Measurements from ENCODE around the gene HAL.

Gene HAL

DNA sequence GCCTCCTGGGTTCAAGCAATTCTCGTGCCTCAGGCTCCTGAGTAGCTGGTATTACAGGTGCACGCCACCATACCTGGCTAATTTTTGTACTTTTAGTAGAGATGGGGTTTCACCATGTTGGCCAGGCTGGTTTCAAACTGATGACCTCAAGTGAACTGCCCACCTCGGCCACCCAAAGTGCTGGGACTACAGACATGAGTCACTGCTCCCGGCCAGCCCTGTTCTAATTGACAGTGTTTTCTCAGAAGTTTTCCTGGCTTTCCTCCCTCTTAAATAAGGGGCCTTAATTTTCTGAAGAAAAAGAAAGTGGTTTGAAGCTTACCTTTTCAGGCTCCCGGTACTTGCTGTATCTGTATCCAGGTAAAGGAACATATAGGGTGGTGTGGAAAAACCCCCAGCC is 1.7 kb downstream of the HAL start:
- no peak for ATAC-seq

GRCh38 chr12:95993907-95994306 is 2.2 kb downstream of the HAL start:
- TF ChIP-seq RARB (CRISPR knock-in tag; IDR thresholded peaks at IDR 0.05): no peak
- no peak for TF ChIP-seq ZFP30 (CRISPR knock-in tag; IDR thresholded peaks at IDR 0.05)
- no peak for TF ChIP-seq PATZ1 (CRISPR knock-in tag; IDR thresholded peaks at IDR 0.05; ENCODE audit: borderline replicate concordance)
- TF ChIP-seq ISL1 (CRISPR knock-in tag; IDR thresholded peaks at IDR 0.05): no peak
- TF ChIP-seq ZNF70 (CRISPR knock-in tag; IDR thresholded peaks at IDR 0.05): no peak
- no peak for TF ChIP-seq ZC3H10 (CRISPR knock-in tag; IDR thresholded peaks at IDR 0.05)
- TF ChIP-seq CREB5 (CRISPR knock-in tag; IDR thresholded peaks at IDR 0.05; ENCODE audit: low read depth): no peak
- no peak for ATAC-seq

More for the DNA sequence above, 1.7 kb downstream of the HAL start:
- TF ChIP-seq ZFP3 (CRISPR knock-in tag; IDR thresholded peaks at IDR 0.05) (no peak), RARB (CRISPR knock-in tag; IDR thresholded peaks at IDR 0.05) (no peak), PPARA (CRISPR knock-in tag; IDR thresholded peaks at IDR 0.05; ENCODE audit: borderline replicate concordance) (no peak), TCF4 (CRISPR knock-in tag; IDR thresholded peaks at IDR 0.05; ENCODE audit: borderline replicate concordance) (no peak), ARNTL (CRISPR knock-in tag; IDR thresholded peaks at IDR 0.05; ENCODE audit: borderline replicate concordance, low read depth) (no peak), ISL1 (CRISPR knock-in tag; IDR thresholded peaks at IDR 0.05) (no peak)
- TF ChIP-seq, protein P1, sequence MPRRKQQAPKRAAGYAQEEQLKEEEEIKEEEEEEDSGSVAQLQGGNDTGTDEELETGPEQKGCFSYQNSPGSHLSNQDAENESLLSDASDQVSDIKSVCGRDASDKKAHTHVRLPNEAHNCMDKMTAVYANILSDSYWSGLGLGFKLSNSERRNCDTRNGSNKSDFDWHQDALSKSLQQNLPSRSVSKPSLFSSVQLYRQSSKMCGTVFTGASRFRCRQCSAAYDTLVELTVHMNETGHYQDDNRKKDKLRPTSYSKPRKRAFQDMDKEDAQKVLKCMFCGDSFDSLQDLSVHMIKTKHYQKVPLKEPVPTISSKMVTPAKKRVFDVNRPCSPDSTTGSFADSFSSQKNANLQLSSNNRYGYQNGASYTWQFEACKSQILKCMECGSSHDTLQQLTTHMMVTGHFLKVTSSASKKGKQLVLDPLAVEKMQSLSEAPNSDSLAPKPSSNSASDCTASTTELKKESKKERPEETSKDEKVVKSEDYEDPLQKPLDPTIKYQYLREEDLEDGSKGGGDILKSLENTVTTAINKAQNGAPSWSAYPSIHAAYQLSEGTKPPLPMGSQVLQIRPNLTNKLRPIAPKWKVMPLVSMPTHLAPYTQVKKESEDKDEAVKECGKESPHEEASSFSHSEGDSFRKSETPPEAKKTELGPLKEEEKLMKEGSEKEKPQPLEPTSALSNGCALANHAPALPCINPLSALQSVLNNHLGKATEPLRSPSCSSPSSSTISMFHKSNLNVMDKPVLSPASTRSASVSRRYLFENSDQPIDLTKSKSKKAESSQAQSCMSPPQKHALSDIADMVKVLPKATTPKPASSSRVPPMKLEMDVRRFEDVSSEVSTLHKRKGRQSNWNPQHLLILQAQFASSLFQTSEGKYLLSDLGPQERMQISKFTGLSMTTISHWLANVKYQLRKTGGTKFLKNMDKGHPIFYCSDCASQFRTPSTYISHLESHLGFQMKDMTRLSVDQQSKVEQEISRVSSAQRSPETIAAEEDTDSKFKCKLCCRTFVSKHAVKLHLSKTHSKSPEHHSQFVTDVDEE (CRISPR knock-in tag; IDR thresholded peaks at IDR 0.05): no peak

- TF ChIP-seq BACH2 (CRISPR knock-in tag; IDR thresholded peaks at IDR 0.05; ENCODE audit: borderline replicate concordance) (no peak), TCF4 (CRISPR knock-in tag; IDR thresholded peaks at IDR 0.05; ENCODE audit: borderline replicate concordance) (no peak), SNAI2 (CRISPR knock-in tag; IDR thresholded peaks at IDR 0.05) (no peak), TOX (CRISPR knock-in tag; IDR thresholded peaks at IDR 0.05; ENCODE audit: borderline replicate concordance) (no peak), ZC3H10 (CRISPR knock-in tag; IDR thresholded peaks at IDR 0.05) (no peak), ZNF8 (CRISPR knock-in tag; IDR thresholded peaks at IDR 0.05) (no peak), CREB5 (CRISPR knock-in tag; IDR thresholded peaks at IDR 0.05; ENCODE audit: low read depth) (no peak), OSR1 (CRISPR knock-in tag; IDR thresholded peaks at IDR 0.05) (no peak), CSRNP3 (CRISPR knock-in tag; IDR thresholded peaks at IDR 0.05) (no peak), GLIS3 (CRISPR knock-in tag; IDR thresholded peaks at IDR 0.05) (no peak), ZNF565 (CRISPR knock-in tag; conservative IDR thresholded peaks at IDR 0.05; ENCODE audit: low read depth) (no peak), RARB (CRISPR knock-in tag; IDR thresholded peaks at IDR 0.05) (no peak), CSDC2 (CRISPR knock-in tag; IDR thresholded peaks at IDR 0.05) (no peak), ESRRG (CRISPR knock-in tag; IDR thresholded peaks at IDR 0.05) (no peak)
- TF ChIP-seq, protein P1 (CRISPR knock-in tag; IDR thresholded peaks at IDR 0.05): no peak
- ATAC-seq: no peak
Measured at GRCh38 chr12:95990136-95990535, 6.0 kb downstream of the HAL start.

Measured in SK-N-SH treated with all-trans-retinoic acid at 6 μM for 48 hours (cell line).